Measurements from ENCODE around the gene ST8SIA2. TPM values are rescaled to one million over a fixed set of nuclear protein-coding genes. Genes with fewer than 3 reads are reported as not detected.

ST8SIA2 gene
- total RNA-seq, 1 experiment from 2014 or later = 2.9 TPM

DNA sequence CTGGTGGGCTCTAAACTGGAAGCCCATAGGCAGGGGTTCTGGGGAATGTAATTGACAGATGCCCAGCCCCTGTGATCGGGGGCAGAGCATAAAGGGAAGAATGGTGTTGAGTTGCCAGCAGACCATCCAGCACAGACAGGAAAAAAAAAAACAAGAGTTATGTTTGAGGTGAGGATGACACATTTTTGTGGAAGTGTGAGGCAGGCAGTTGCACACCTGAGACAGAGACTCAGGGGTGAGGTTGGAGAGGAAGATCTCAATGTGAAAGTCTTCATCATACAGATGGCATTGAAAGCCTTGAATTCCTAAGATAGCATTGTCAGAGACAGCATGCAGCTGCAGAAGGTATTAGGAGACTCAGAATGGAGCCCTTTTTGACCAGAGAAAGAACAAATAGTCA is 18.6 kb upstream of the ST8SIA2 start:
- CTCF ChIA-PET = no interaction called here
- no peak overlapping the region for H3K4me3 Mint-ChIP-seq
- H3K27ac Mint-ChIP-seq = no peak overlapping the region
- H3K27me3 Mint-ChIP-seq (ENCODE audit: low read depth) = peaks cover 4% of the 10 kb centered on the region; the same call in 1 of the 2 replicates
- peaks cover 16% of the 10 kb centered on the region for H3K9me3 Mint-ChIP-seq
- ATAC-seq (no peak), DNase-seq (ENCODE audit: low spot score) (no peak)
- H3K36me3 Mint-ChIP-seq = peaks cover 3% of the 10 kb centered on the region; the same call in 1 of the 2 replicates
- no peaks in the 10 kb centered on the region for H3K4me1 Mint-ChIP-seq
- TF ChIP-seq PRRX2 (CRISPR knock-in tag; IDR thresholded peaks at IDR 0.05) = no peak
- TF ChIP-seq SP1 (CRISPR knock-in tag; conservative IDR thresholded peaks at IDR 0.05) = no peak
- TF ChIP-seq ZNF138 (CRISPR knock-in tag; conservative IDR thresholded peaks at IDR 0.05) = no peak
- TF ChIP-seq ESRRA (CRISPR knock-in tag; IDR thresholded peaks at IDR 0.05; ENCODE audit: borderline replicate concordance) = no peak
- POLR2A ChIA-PET = no interaction called here

DNA sequence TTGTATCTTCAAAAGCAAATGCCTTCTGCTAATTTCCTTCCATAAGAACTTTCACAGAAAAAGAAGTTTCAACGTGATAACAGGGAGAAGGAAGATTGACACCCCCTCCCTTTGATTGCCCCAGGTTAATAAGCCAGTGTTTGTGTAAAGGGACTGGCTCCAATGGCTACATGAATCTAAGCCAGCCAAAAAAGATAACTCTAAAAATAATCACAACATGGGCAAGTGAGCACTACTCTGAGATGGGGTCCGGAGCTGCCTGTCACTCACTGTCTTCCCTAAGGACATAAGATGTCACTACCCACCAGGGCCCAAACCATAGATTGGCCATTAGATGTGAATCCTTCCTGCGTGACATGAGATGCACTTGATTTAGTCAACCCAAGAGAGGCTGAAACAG is 17.6 kb upstream of the ST8SIA2 start:
- TF ChIP-seq ZNF512 (CRISPR knock-in tag; IDR thresholded peaks at IDR 0.05; ENCODE audit: borderline replicate concordance) (no peak), RORB (CRISPR knock-in tag; IDR thresholded peaks at IDR 0.05) (no peak), CBFB (CRISPR knock-in tag; IDR thresholded peaks at IDR 0.05; ENCODE audit: low read depth) (no peak), TEAD4 (CRISPR knock-in tag; IDR thresholded peaks at IDR 0.05) (no peak), MXD4 (CRISPR knock-in tag; IDR thresholded peaks at IDR 0.05; ENCODE audit: borderline replicate concordance) (no peak), SMAD3 (CRISPR knock-in tag; IDR thresholded peaks at IDR 0.05; ENCODE audit: borderline replicate concordance) (no peak), ZNF138 (CRISPR knock-in tag; conservative IDR thresholded peaks at IDR 0.05) (no peak)
- TF ChIP-seq, protein P1, sequence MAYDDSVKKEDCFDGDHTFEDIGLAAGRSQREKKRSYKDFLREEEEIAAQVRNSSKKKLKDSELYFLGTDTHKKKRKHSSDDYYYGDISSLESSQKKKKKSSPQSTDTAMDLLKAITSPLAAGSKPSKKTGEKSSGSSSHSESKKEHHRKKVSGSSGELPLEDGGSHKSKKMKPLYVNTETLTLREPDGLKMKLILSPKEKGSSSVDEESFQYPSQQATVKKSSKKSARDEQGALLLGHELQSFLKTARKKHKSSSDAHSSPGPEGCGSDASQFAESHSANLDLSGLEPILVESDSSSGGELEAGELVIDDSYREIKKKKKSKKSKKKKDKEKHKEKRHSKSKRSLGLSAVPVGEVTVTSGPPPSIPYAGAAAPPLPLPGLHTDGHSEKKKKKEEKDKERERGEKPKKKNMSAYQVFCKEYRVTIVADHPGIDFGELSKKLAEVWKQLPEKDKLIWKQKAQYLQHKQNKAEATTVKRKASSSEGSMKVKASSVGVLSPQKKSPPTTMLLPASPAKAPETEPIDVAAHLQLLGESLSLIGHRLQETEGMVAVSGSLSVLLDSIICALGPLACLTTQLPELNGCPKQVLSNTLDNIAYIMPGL (CRISPR knock-in tag; IDR thresholded peaks at IDR 0.05) = no peak
- DNase-seq (ENCODE audit: low spot score) = no peak
- Mint-ChIP-seq H3K36me3 (peaks cover 6% of the 10 kb centered on the region; the same call in 1 of the 2 replicates), H3K9me3 (peaks cover 21% of the 10 kb centered on the region), H3K4me3 (no peak overlapping the region), H3K27ac (no peak overlapping the region), H3K27me3 (ENCODE audit: low read depth) (peaks cover 8% of the 10 kb centered on the region; the same call in 1 of the 2 replicates), H3K4me1 (no peaks in the 10 kb centered on the region)
- CTCF ChIA-PET = interaction anchor here (0.6 to 1.5 kb wide), 2 partner anchors 15 to 100 kb away, joined by 4 read pairs; no protein-coding TSS in a partner anchor
- no peak for ATAC-seq
- POLR2A ChIA-PET = no interaction called here

GRCh38 chr15:92377083-92377789 is 16.4 kb upstream of the ST8SIA2 start:
- ATAC-seq = no peak
- TF ChIP-seq, protein P2, sequence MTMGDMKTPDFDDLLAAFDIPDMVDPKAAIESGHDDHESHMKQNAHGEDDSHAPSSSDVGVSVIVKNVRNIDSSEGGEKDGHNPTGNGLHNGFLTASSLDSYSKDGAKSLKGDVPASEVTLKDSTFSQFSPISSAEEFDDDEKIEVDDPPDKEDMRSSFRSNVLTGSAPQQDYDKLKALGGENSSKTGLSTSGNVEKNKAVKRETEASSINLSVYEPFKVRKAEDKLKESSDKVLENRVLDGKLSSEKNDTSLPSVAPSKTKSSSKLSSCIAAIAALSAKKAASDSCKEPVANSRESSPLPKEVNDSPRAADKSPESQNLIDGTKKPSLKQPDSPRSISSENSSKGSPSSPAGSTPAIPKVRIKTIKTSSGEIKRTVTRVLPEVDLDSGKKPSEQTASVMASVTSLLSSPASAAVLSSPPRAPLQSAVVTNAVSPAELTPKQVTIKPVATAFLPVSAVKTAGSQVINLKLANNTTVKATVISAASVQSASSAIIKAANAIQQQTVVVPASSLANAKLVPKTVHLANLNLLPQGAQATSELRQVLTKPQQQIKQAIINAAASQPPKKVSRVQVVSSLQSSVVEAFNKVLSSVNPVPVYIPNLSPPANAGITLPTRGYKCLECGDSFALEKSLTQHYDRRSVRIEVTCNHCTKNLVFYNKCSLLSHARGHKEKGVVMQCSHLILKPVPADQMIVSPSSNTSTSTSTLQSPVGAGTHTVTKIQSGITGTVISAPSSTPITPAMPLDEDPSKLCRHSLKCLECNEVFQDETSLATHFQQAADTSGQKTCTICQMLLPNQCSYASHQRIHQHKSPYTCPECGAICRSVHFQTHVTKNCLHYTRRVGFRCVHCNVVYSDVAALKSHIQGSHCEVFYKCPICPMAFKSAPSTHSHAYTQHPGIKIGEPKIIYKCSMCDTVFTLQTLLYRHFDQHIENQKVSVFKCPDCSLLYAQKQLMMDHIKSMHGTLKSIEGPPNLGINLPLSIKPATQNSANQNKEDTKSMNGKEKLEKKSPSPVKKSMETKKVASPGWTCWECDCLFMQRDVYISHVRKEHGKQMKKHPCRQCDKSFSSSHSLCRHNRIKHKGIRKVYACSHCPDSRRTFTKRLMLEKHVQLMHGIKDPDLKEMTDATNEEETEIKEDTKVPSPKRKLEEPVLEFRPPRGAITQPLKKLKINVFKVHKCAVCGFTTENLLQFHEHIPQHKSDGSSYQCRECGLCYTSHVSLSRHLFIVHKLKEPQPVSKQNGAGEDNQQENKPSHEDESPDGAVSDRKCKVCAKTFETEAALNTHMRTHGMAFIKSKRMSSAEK (CRISPR knock-in tag; IDR thresholded peaks at IDR 0.05; ENCODE audit: borderline replicate concordance) = no peak
- TF ChIP-seq MXD4 (CRISPR knock-in tag; IDR thresholded peaks at IDR 0.05; ENCODE audit: borderline replicate concordance) = no peak
- TF ChIP-seq EMX1 (CRISPR knock-in tag; IDR thresholded peaks at IDR 0.05) = no peak
- TF ChIP-seq SOX15 (CRISPR knock-in tag; IDR thresholded peaks at IDR 0.05) = no peak
- TF ChIP-seq NFYB (CRISPR knock-in tag; conservative IDR thresholded peaks at IDR 0.05; ENCODE audit: low read depth) = no peak
- no peak for TF ChIP-seq NFATC4 (CRISPR knock-in tag; IDR thresholded peaks at IDR 0.05)
- TF ChIP-seq ZNF232 (CRISPR knock-in tag; IDR thresholded peaks at IDR 0.05) = no peak
- TF ChIP-seq FOXK1 (CRISPR knock-in tag; IDR thresholded peaks at IDR 0.05) = no peak
- TF ChIP-seq, protein P3, sequence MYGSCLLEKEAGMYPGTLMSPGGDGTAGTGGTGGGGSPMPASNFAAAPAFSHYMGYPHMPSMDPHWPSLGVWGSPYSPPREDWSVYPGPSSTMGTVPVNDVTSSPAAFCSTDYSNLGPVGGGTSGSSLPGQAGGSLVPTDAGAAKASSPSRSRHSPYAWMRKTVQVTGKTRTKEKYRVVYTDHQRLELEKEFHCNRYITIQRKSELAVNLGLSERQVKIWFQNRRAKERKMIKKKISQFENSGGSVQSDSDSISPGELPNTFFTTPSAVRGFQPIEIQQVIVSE (CRISPR knock-in tag; IDR thresholded peaks at IDR 0.05; ENCODE audit: borderline replicate concordance) = no peak
- TF ChIP-seq ZBTB43 (CRISPR knock-in tag; IDR thresholded peaks at IDR 0.05) = no peak
- no peak for TF ChIP-seq CREM (CRISPR knock-in tag; IDR thresholded peaks at IDR 0.05)
- no peak for TF ChIP-seq OVOL2 (CRISPR knock-in tag; IDR thresholded peaks at IDR 0.05; ENCODE audit: borderline replicate concordance)
- TF ChIP-seq IRF2 (CRISPR knock-in tag; IDR thresholded peaks at IDR 0.05; ENCODE audit: borderline replicate concordance, low read depth) = no peak

More at GRCh38 chr15:92377083-92377789, 16.4 kb upstream of the ST8SIA2 start:
- ChIA-PET POLR2A (interaction anchor here (0.7 kb wide), 2 partner anchors 17 to 1906 kb away, joined by 3 to 8 read pairs; no protein-coding TSS in a partner anchor), CTCF (interaction anchor here (0.7 to 1.5 kb wide), 3 partner anchors 14 to 213 kb away, joined by 3 to 4 read pairs (median 3); no protein-coding TSS in a partner anchor)
- no peak overlapping the region for H3K4me3 Mint-ChIP-seq
- no peak overlapping the region for H3K27ac Mint-ChIP-seq
- DNase-seq (ENCODE audit: low spot score) = no peak
- H3K36me3 Mint-ChIP-seq = peaks cover 6% of the 10 kb centered on the region; the same call in 1 of the 2 replicates
- H3K27me3 Mint-ChIP-seq (ENCODE audit: low read depth) = peaks cover 8% of the 10 kb centered on the region; the same call in 1 of the 2 replicates
- H3K9me3 Mint-ChIP-seq = peaks cover 26% of the 10 kb centered on the region
- no peaks in the 10 kb centered on the region for H3K4me1 Mint-ChIP-seq

Measured in WTC11 (cell line).